HEK293T (cell line): Measurements from ENCODE around the gene ACOD1.

Experiments
- CTCF ChIA-PET: fragments of 350-600 bp; formaldehyde crosslinking; extraction: SDS; loops from one replicate; lab custom pipeline; 2021; ENCODE audit warnings: antibody characterized with exemption, inconsistent platforms; lab: Yijun Ruan, JAX
- POLR2A ChIA-PET: fragments of 350-600 bp; formaldehyde crosslinking; extraction: SDS; loops from one replicate; lab custom pipeline; 2020; ENCODE audit warnings: antibody characterized with exemption, inconsistent platforms; lab: Yijun Ruan, JAX
- DNase-seq: peaks from one replicate; pipeline ENCODE4 v3.0.0; 2012; ENCODE audit warnings: mixed read lengths; ENCODE audit errors: extremely low spot score
- ARNT ChIP-seq: fragments of 450-650 bp; IDR thresholded peaks from 2 replicates; pipeline ENCODE4 v1.6.1; 2017; ENCODE audit warnings: mild to moderate bottlenecking
- FOXK2 ChIP-seq: fragments of 450-650 bp; IDR thresholded peaks from 2 replicates; pipeline ENCODE4 v1.6.1; 2016; ENCODE audit warnings: mild to moderate bottlenecking
- LEF1 ChIP-seq: fragments of 450-650 bp; IDR thresholded peaks from 2 replicates; pipeline ENCODE4 v1.6.1; 2017; ENCODE audit warnings: mild to moderate bottlenecking, borderline replicate concordance
- PKNOX1 ChIP-seq: fragments of 450-650 bp; IDR thresholded peaks from 2 replicates; pipeline ENCODE4 v1.6.1; 2016
- TARDBP ChIP-seq: fragments of 450-650 bp; IDR thresholded peaks from 2 replicates; pipeline ENCODE4 v1.6.1; 2016

ACOD1 gene

DNA sequence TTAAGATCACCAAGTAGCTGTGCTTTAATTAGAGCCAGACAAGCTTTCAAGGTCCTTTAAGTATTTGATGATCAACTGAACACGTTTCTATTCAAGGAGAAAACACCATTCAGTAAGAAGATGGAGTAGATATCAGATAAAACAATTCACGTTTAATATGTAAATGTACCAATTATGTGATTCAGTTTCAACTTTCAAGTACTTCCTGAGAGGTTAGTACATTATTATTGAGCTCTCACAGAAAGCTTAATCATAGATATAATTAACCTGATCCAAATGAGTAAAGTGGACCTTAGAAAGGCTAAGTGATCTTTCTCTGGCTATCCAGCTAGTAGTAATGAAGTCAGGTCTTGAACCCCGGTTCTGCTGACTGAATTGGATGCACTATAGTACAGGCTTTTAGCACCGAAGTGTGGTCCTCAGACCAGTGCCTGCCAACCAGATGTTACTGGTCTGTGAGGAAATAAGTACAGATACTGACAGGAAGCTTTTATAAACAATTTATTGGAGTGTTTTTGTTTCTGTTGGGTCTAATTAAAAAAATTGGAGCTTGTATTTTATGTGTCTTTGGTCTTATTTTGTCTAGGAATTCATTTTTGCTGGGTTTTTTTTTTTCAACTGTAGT, 53.8 kb downstream of the ACOD1 start:
- ChIA-PET CTCF (interaction anchor here (0.6 to 1.9 kb wide), 14 partner anchors 9 to 1439 kb away, joined by 3 to 15 read pairs (median 3); no protein-coding TSS in a partner anchor), POLR2A (interaction anchor here (1.2 to 1.9 kb wide), 3 partner anchors 9 to 20 kb away, joined by 3 to 10 read pairs (median 8); partner anchors contain the start of gene CLN5)
- no peak for DNase-seq
- TF ChIP-seq LEF1, result no peak
- TF ChIP-seq PKNOX1, result no peak
- no peak for TF ChIP-seq TARDBP

DNA sequence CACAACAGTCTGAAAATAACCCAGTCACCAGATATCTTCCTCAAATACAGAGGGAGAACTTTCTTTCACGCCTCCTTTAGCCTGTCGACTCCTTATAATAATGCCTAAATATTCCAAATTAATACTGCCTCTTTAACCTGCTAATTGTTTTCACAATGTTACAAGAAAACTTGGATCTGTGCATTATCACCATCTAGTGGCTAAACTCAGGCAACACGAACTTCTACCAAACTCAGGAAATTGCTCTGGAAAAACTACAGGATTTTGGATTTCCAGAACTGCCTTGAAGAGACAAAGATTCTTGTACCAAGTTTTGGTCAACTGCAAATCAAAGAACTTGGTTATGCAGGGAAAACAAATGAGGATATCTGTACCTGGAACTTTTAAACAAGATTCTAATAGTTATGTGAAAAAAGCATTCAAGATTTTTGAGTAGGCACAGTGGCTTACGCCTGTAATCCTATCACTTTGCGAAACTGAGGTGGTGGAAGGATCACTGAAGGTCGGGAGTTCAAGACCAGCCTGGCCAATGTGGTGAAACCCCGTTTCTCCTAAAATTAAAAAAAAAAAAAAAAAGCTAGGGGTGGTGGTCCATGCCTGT, 54.4 kb downstream of the ACOD1 start:
- ChIA-PET POLR2A (interaction anchor here (1.2 to 1.9 kb wide), 3 partner anchors 10 to 19 kb away, joined by 3 to 10 read pairs (median 8); partner anchors contain the start of gene CLN5), CTCF (interaction anchor here (0.6 to 1.9 kb wide), 12 partner anchors 9 to 1341 kb away, joined by 3 to 15 read pairs (median 4); no protein-coding TSS in a partner anchor)
- DNase-seq, result peak; percentile 68
- TF ChIP-seq ARNT (peak; percentile 78), FOXK2 (no peak)
